PC-3 (cell line): ENCODE measurements around the gene TRAPPC13. TPM values are rescaled to one million over a fixed set of nuclear protein-coding genes. Genes with fewer than 3 reads are reported as not detected.

Experiments
- ATAC-seq: fragments of 200-7000 bp; cut with Tn5 transposase; 2 replicates; pipeline ENCODE4 v1.9.1; 2020; ENCODE audit warnings: mild to moderate bottlenecking, moderate library complexity
- BruUV-seq: library from RNA; stranded (reverse); fragments of 400-500 nt; replicated peaks from 2 replicates; lab custom pipeline; 2021; lab: Mats Ljungman, UMichigan
- CTCF ChIA-PET: fragments of 300-600 bp; sonication (Branson Sonifier 250); formaldehyde crosslinking; loops from one replicate; lab custom pipeline; 2022; ENCODE audit warnings: antibody characterized with exemption; lab: Charles Lee
- POLR2A ChIA-PET: fragments of 300-600 bp; sonication (Branson Sonifier 250); formaldehyde crosslinking; loops from one replicate; lab custom pipeline; 2022; ENCODE audit warnings: antibody characterized with exemption; ENCODE audit not compliant: unreplicated experiment; lab: Charles Lee
- DNase-seq: peaks from one replicate; pipeline ENCODE4 v3.0.0-alpha.2; 2015
- H2AFZ ChIP-seq: fragments of 300-600 bp; sonication (generic); 2 replicates; pipeline ENCODE4 v1.6.0; 2016; ENCODE audit warnings: antibody characterized with exemption, low read length
- H3F3A ChIP-seq: fragments of 300-600 bp; sonication (generic); one replicate; pipeline ENCODE4 v1.6.0; 2017; ENCODE audit warnings: antibody characterized with exemption, low read length, control low read depth, mild to moderate bottlenecking; ENCODE audit not compliant: unreplicated experiment
- H3K27ac ChIP-seq: fragments of 300-600 bp; sonication (generic); 2 replicates; pipeline ENCODE4 v1.5.1; 2016; ENCODE audit warnings: mild to moderate bottlenecking, low read length
- H3K27me3 ChIP-seq: fragments of 300-600 bp; sonication (generic); 2 replicates; pipeline ENCODE4 v1.6.1; 2016; ENCODE audit warnings: low read length, mixed read lengths
- H3K36me3 ChIP-seq: fragments of 300-600 bp; sonication (generic); 2 replicates; pipeline ENCODE4 v1.6.1; 2016; ENCODE audit warnings: low read depth, mixed run types, low read length, mixed read lengths
- H3K4me1 ChIP-seq: fragments of 300-600 bp; sonication (generic); 2 replicates; pipeline ENCODE4 v1.5.1; 2016; ENCODE audit warnings: low read length; ENCODE audit not compliant: insufficient read depth
- H3K4me2 ChIP-seq: fragments of 300-600 bp; sonication (generic); 2 replicates; pipeline ENCODE4 v1.6.0; 2016; ENCODE audit warnings: low read length
- H3K4me3 ChIP-seq: fragments of 300-600 bp; sonication (generic); 2 replicates; pipeline ENCODE4 v1.5.1; 2016; ENCODE audit warnings: mild to moderate bottlenecking, low read length, mixed read lengths
- H3K79me2 ChIP-seq: fragments of 300-600 bp; sonication (generic); 2 replicates; pipeline ENCODE4 v1.6.1; 2017; ENCODE audit warnings: low read length, mixed read lengths
- H3K9ac ChIP-seq: fragments of 300-600 bp; sonication (generic); 2 replicates; pipeline ENCODE4 v1.6.0; 2016; ENCODE audit warnings: mild to moderate bottlenecking, low read length
- H3K9me2 ChIP-seq: fragments of 300-600 bp; sonication (generic); replicated peaks from 2 replicates; pipeline ENCODE4 v1.6.1; 2016; ENCODE audit warnings: mixed run types, low read length, mixed read lengths
- H3K9me3 ChIP-seq: fragments of 300-600 bp; sonication (generic); 2 replicates; pipeline ENCODE4 v1.6.1; 2016; ENCODE audit warnings: low read length, mixed read lengths
- H4K20me1 ChIP-seq: fragments of 300-600 bp; sonication (generic); 2 replicates; pipeline ENCODE4 v1.6.1; 2016; ENCODE audit warnings: low read length, mixed read lengths
- EZH2 ChIP-seq: fragments of 300-600 bp; sonication (generic); IDR thresholded peaks from one replicate; pipeline ENCODE4 v1.6.1; 2017; ENCODE audit warnings: antibody characterized with exemption, mild to moderate bottlenecking, low read length; ENCODE audit not compliant: unreplicated experiment
- EZH2phosphoT487 ChIP-seq: fragments of 300-600 bp; sonication (generic); IDR thresholded peaks from 2 replicates; pipeline ENCODE4 v1.6.1; 2018; ENCODE audit warnings: mild to moderate bottlenecking, antibody characterized with exemption, low read length, borderline replicate concordance
- intact Hi-C: fragments of 100-400 bp; cut with micrococcal nuclease; formaldehyde crosslinking; loops from 2 replicates; pipeline ENCODE4 v1.9.0; 2023
- total RNA-seq: library from RNA; depleted of rRNA; stranded (reverse); fragments of >200 nt; gene quantifications from 2 replicates; pipeline ENCODE4 v1.2.3, GENCODE V29; 2014
- TF ChIP-seq, protein P1 (sequence below): fragments of 300-600 bp; sonication (generic); conservative IDR thresholded peaks from 2 replicates; pipeline ENCODE4 v1.5.1; 2017; ENCODE audit warnings: antibody characterized with exemption, low read depth, mild to moderate bottlenecking, low read length

TRAPPC13 gene
- total RNA-seq, 1 experiment from 2014 or later: 6.6 TPM

DNA sequence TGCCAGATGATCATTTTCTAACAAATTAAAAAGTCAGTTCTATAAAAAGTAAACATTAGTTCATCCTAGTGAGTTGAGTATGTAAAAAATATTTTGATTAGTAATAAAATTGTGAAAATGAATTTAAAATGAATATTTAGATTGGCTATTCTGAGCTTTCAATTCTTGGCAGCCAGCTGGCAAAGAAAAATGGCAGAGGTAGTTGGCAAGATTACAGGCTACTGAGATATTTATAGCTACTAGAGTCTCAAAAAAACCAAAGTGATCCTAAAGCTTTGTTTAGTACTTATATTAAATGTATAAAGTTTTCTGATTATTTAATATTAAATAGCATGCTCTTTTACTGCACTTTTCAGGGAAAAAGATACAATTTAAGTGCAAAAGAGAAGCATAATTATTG is 72.1 kb downstream of the TRAPPC13 start:
- Histone ChIP-seq H2AFZ (no peak overlapping the region), H3K4me3 (no peak overlapping the region), H3K9ac (no peak overlapping the region), H3F3A (no peaks in the 10 kb centered on the region), H4K20me1 (no peaks in the 10 kb centered on the region), H3K9me3 (no peaks in the 10 kb centered on the region), H3K27ac (no peak overlapping the region), H3K79me2 (no peaks in the 10 kb centered on the region), H3K4me2 (no peak overlapping the region), H3K9me2 (no peaks in the 10 kb centered on the region), H3K27me3 (no peaks in the 10 kb centered on the region), H3K4me1 (no peaks in the 10 kb centered on the region), H3K36me3 (no peaks in the 10 kb centered on the region)
- no peak for TF ChIP-seq EZH2
- TF ChIP-seq, protein P1, sequence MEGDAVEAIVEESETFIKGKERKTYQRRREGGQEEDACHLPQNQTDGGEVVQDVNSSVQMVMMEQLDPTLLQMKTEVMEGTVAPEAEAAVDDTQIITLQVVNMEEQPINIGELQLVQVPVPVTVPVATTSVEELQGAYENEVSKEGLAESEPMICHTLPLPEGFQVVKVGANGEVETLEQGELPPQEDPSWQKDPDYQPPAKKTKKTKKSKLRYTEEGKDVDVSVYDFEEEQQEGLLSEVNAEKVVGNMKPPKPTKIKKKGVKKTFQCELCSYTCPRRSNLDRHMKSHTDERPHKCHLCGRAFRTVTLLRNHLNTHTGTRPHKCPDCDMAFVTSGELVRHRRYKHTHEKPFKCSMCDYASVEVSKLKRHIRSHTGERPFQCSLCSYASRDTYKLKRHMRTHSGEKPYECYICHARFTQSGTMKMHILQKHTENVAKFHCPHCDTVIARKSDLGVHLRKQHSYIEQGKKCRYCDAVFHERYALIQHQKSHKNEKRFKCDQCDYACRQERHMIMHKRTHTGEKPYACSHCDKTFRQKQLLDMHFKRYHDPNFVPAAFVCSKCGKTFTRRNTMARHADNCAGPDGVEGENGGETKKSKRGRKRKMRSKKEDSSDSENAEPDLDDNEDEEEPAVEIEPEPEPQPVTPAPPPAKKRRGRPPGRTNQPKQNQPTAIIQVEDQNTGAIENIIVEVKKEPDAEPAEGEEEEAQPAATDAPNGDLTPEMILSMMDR: no peak
- TF ChIP-seq EZH2phosphoT487: no peak
- DNase-seq: no peak
- ChIA-PET CTCF (no interaction called here), POLR2A (no interaction called here)
- ATAC-seq: no peak
- intact Hi-C loops: no loop called here
- no TSS peak for BruUV-seq

DNA sequence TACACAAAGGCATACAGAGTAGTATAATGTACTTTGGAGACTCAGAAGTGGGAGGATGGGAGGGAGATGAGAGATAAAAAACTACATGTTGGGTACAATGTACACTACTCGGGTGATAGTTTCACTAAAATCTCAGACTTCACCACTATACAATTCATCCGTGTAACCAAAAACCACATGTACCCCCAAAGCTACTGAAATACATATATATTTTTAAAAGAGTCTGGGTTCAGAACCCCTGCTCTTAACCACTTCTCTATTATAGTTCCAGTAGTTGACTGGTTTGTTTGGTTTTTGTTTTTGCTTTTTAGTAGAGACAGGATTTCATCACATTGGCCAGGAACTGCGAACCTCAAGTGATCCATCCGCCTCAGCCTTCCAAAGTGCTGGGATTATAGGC is 74.5 kb downstream of the TRAPPC13 start:
- H3K4me1 ChIP-seq: no peaks in the 10 kb centered on the region
- ATAC-seq (no peak), DNase-seq (no peak)
- no peaks in the 10 kb centered on the region for H3K27me3 ChIP-seq
- H3K9me3 ChIP-seq: no peaks in the 10 kb centered on the region
- no peaks in the 10 kb centered on the region for H3K9me2 ChIP-seq
- no peaks in the 10 kb centered on the region for H3K79me2 ChIP-seq
- no peaks in the 10 kb centered on the region for H3F3A ChIP-seq
- no peaks in the 10 kb centered on the region for H3K36me3 ChIP-seq
- no peak overlapping the region for H2AFZ ChIP-seq
- H4K20me1 ChIP-seq: no peaks in the 10 kb centered on the region
- CTCF ChIA-PET: no interaction called here
- intact Hi-C loops: no loop called here
- TF ChIP-seq EZH2phosphoT487 (no peak), EZH2 (no peak)
- TF ChIP-seq, protein P1: no peak
- no peak overlapping the region for H3K4me2 ChIP-seq
- no peak overlapping the region for H3K4me3 ChIP-seq
- H3K27ac ChIP-seq: no peak overlapping the region
- BruUV-seq: no TSS peak
- no peak overlapping the region for H3K9ac ChIP-seq
- POLR2A ChIA-PET: no interaction called here

DNA sequence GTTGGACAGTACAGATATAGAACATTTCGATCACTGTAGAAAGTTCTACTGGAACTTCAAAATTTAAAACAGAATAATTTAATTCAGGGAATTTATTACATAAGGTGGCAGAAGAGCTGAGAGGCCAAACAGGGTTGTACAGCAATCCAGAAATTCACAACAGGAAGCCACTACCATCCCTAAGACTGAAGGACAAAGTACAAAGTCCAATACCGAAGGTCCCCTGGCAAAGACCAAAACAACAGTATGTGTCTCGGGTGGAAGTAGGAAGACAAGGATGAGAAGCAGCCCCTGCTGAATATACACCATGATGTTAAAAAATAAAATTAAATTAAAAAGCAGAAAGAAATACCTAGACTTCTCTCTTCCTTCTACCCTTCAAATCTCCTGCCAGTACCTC is 77.2 kb downstream of the TRAPPC13 start:
- no TSS peak for BruUV-seq

More for the DNA sequence above, 77.2 kb downstream of the TRAPPC13 start:
- CTCF ChIA-PET: no interaction called here
- intact Hi-C loops: no loop called here
- H3K4me1 ChIP-seq: no peaks in the 10 kb centered on the region
- H3K4me3 ChIP-seq: no peak overlapping the region
- TF ChIP-seq EZH2phosphoT487 (no peak), EZH2 (no peak)
- TF ChIP-seq, protein P1: no peak
- H4K20me1 ChIP-seq: no peaks in the 10 kb centered on the region
- no peaks in the 10 kb centered on the region for H3K36me3 ChIP-seq
- no peaks in the 10 kb centered on the region for H3K9me2 ChIP-seq
- H3K9me3 ChIP-seq: no peaks in the 10 kb centered on the region
- H3K27me3 ChIP-seq: no peaks in the 10 kb centered on the region
- POLR2A ChIA-PET: no interaction called here
- H3K4me2 ChIP-seq: no peak overlapping the region
- no peaks in the 10 kb centered on the region for H3F3A ChIP-seq
- no peak for DNase-seq
- H3K27ac ChIP-seq: no peak overlapping the region
- H3K9ac ChIP-seq: no peak overlapping the region
- no peaks in the 10 kb centered on the region for H3K79me2 ChIP-seq
- H2AFZ ChIP-seq: no peak overlapping the region
- ATAC-seq: no peak
